Suprapubic skin (tissue), 4 donors: Measurements from ENCODE around the gene CCDC68. TPM values are rescaled to one million over a fixed set of nuclear protein-coding genes. Genes with fewer than 3 reads are reported as not detected.

ENCODE experiments used
- DNase-seq, 2 donors: peaks; one replicate each; pipeline ENCODE4 v3.0.0-alpha.2; 2019; ENCODE audit warnings: low spot score in 2 of 2
- H3K27ac ChIP-seq: fragments of 200-600 bp; sonication (generic); one replicate; pipeline ENCODE4 v1.5.1; 2019
- H3K27me3 ChIP-seq: fragments of 200-600 bp; sonication (generic); one replicate; pipeline ENCODE4 v1.5.1; 2019
- H3K36me3 ChIP-seq: fragments of 200-600 bp; sonication (generic); one replicate; pipeline ENCODE4 v1.5.1; 2019
- H3K4me1 ChIP-seq: fragments of 200-600 bp; sonication (generic); one replicate; pipeline ENCODE4 v1.5.1; 2019
- H3K4me3 ChIP-seq: fragments of 200-600 bp; sonication (generic); one replicate; pipeline ENCODE4 v1.5.1; 2019; ENCODE audit warnings: mild to moderate bottlenecking
- H3K9me3 ChIP-seq: fragments of 200-600 bp; sonication (generic); one replicate; pipeline ENCODE4 v1.5.1; 2019
- CTCF ChIP-seq, 2 donors: fragments of 200-600 bp in 1 of 2; fragments of 450-650 bp in 1 of 2; sonication (generic) in 1 of 2; IDR thresholded peaks; one replicate each; pipeline ENCODE4 v1.5.1; 2016 to 2019; ENCODE audit warnings: antibody characterized with exemption in 2 of 2, mild to moderate bottlenecking in 1 of 2, moderate library complexity in 1 of 2
- EP300 ChIP-seq: sonication (generic); formaldehyde crosslinking; IDR thresholded peaks from one replicate; pipeline ENCODE4 v1.6.1; 2017; ENCODE audit warnings: antibody characterized with exemption
- POLR2A ChIP-seq, 2 donors: fragments of 450-650 bp; IDR thresholded peaks; one replicate each; pipeline ENCODE4 v1.6.1; 2017; ENCODE audit warnings: antibody characterized with exemption in 2 of 2, mild to moderate bottlenecking in 2 of 2, moderate library complexity in 2 of 2
- POLR2AphosphoS5 ChIP-seq, 3 donors: sonication (generic); formaldehyde crosslinking; IDR thresholded peaks; one replicate each; pipeline ENCODE4 v1.6.1; 2017; ENCODE audit warnings: antibody characterized with exemption in 3 of 3
- WGBS: methylation state at CpG from one replicate; pipeline ENCODE4 v1.1.5; 2018; 5-methylcytosine and 5-hydroxymethylcytosine counted together
- total RNA-seq, 4 donors: library from RNA; depleted of rRNA; stranded (reverse); fragments of >200 nt; gene quantifications; one replicate each; pipeline ENCODE4 v1.1.0, GENCODE V29; 2016

Gene CCDC68
- total RNA-seq, 4 donors from 2014 or later, result 0.19 to 3.9 (median 1.4) TPM

DNA sequence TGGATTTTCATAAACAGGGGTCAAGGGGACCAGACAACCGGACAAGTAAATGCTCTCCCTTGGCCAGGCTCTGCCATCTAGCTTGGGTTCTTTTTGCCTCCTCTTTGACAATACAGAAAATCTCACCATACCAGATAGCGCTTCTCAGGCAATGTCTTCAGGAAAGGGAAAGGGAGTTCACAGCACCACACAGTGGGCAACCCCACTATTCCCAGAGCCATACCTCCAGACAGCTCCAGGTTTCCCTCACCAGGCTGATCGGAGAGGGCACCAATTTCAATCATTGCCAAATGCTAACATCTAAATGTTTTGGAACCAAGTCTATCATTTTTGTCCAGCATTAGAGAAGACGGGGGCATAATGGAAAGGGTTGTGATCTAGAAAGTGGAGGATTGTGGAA lies 28.1 kb downstream of the CCDC68 start:
- Histone ChIP-seq H3K36me3 (no peaks in the 10 kb centered on the region), H3K27ac (no peak overlapping the region), H3K4me3 (no peak overlapping the region), H3K9me3 (no peaks in the 10 kb centered on the region), H3K4me1 (no peaks in the 10 kb centered on the region), H3K27me3 (no peaks in the 10 kb centered on the region)
- 84% methylated on average over 4 of the region's 4 CpGs for WGBS
- DNase-seq, result no peak
- TF ChIP-seq CTCF (IDR thresholded peaks at IDR 0.05) (no peak), POLR2A (IDR thresholded peaks at IDR 0.05) (no peak), POLR2AphosphoS5 (IDR thresholded peaks at IDR 0.05) (no peak), EP300 (no peak)

GRCh38 chr18:54928236-54928635 lies 31.0 kb downstream of the CCDC68 start:
- no peaks in the 10 kb centered on the region for H3K27me3 ChIP-seq
- WGBS, result 88% methylated on average over 2 of the region's 2 CpGs
- H3K36me3 ChIP-seq, result no peaks in the 10 kb centered on the region
- no peak overlapping the region for H3K27ac ChIP-seq
- H3K4me3 ChIP-seq, result no peak overlapping the region
- H3K9me3 ChIP-seq, result no peaks in the 10 kb centered on the region
- no peak for TF ChIP-seq CTCF (IDR thresholded peaks at IDR 0.05)
- no peak for TF ChIP-seq POLR2A (IDR thresholded peaks at IDR 0.05)
- no peak for TF ChIP-seq POLR2AphosphoS5 (IDR thresholded peaks at IDR 0.05)
- no peak for TF ChIP-seq EP300
- no peak for DNase-seq
- no peaks in the 10 kb centered on the region for H3K4me1 ChIP-seq

DNA sequence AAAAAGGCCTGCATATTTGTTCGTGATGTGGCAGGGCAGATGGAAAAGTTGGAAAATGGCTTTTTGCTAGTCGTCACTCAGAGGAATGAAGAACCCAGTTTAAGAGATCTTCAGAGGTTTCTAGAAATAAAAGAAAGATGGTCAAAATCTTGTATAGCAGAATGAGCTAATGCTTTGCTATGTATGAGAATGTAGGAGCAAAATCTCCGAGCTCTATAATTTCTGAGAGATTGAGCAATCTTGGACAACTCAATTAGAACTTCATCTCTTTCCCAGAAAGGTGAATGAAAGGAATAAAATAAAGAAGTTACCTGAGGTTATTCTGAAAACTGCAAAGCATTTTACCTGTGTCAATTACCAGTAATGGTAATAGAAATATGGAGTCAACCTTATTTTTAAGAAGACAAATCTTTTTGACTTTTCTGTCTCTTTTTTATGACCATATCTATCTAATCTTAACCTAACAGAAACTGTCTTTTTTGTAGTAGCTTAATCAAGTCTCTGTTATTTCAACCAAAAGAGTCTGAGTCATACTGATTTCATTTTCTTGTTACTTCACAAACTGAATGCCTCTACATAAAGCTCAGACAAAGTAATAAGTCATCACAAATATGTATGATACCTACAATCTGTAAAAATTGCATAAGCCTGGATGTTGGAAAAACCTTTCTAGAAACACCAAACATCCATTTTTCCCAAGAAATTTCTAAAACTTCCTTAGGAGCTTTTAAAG lies 32.5 kb downstream of the CCDC68 start:
- no peaks in the 10 kb centered on the region for H3K36me3 ChIP-seq
- no peaks in the 10 kb centered on the region for H3K27me3 ChIP-seq
- H3K4me3 ChIP-seq, result no peak overlapping the region
- 90% methylated on average over 3 of the region's 3 CpGs for WGBS
- no peak for DNase-seq
- H3K4me1 ChIP-seq, result no peaks in the 10 kb centered on the region
- H3K9me3 ChIP-seq, result no peaks in the 10 kb centered on the region
- TF ChIP-seq CTCF (IDR thresholded peaks at IDR 0.05) (no peak), EP300 (no peak), POLR2A (IDR thresholded peaks at IDR 0.05) (no peak), POLR2AphosphoS5 (IDR thresholded peaks at IDR 0.05) (no peak)
- no peak overlapping the region for H3K27ac ChIP-seq

DNA sequence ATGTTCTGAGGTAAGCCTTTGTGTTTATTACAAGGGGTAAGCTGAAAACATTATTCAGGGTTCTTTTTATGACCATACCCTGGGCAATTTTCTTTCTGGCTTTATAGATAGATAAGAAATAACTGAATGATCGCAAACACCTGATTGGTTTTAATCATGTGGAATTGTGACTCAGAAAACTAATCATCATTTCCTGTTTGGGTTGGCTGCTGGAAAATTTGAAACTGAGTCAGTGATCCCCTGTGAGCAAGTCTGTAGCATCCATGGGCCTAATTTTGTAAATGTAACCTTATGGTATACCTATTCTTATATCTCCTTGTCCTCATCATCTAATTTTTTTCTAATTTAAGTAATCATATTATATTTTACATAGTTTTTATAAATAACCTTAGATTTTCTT lies 34.3 kb downstream of the CCDC68 start:
- 100% methylated on average over 1 of the region's 1 CpG for WGBS
- no peaks in the 10 kb centered on the region for H3K36me3 ChIP-seq
- DNase-seq, result no peak
- H3K27me3 ChIP-seq, result no peaks in the 10 kb centered on the region
- H3K4me3 ChIP-seq, result no peak overlapping the region
- H3K4me1 ChIP-seq, result no peaks in the 10 kb centered on the region
- TF ChIP-seq CTCF (IDR thresholded peaks at IDR 0.05), result no peak
- TF ChIP-seq POLR2AphosphoS5 (IDR thresholded peaks at IDR 0.05), result no peak
- TF ChIP-seq EP300, result no peak
- TF ChIP-seq POLR2A (IDR thresholded peaks at IDR 0.05), result no peak
- H3K27ac ChIP-seq, result no peak overlapping the region
- H3K9me3 ChIP-seq, result no peaks in the 10 kb centered on the region

- no peaks in the 10 kb centered on the region for H3K4me1 ChIP-seq
- H3K9me3 ChIP-seq, result no peaks in the 10 kb centered on the region
- no peak for DNase-seq
- H3K27me3 ChIP-seq, result no peaks in the 10 kb centered on the region
- H3K36me3 ChIP-seq, result no peaks in the 10 kb centered on the region
- H3K27ac ChIP-seq, result no peak overlapping the region
- TF ChIP-seq CTCF (IDR thresholded peaks at IDR 0.05), result no peak
- TF ChIP-seq POLR2AphosphoS5 (IDR thresholded peaks at IDR 0.05), result no peak
- TF ChIP-seq EP300, result no peak
- no peak for TF ChIP-seq POLR2A (IDR thresholded peaks at IDR 0.05)
- H3K4me3 ChIP-seq, result no peak overlapping the region
- 78% methylated on average over 4 of the region's 4 CpGs for WGBS
Measured at GRCh38 chr18:54923339-54923956, 35.8 kb downstream of the CCDC68 start.
